ENCODE data around the gene GNAT3.

Gene GNAT3

GRCh38 chr7:80414331-80414730, 97.5 kb downstream of the GNAT3 start:
- no peak for DNase-seq

GRCh38 chr7:80413383-80413945, 98.4 kb downstream of the GNAT3 start:
- no peak for DNase-seq

GRCh38 chr7:80412842-80413241, 99.0 kb downstream of the GNAT3 start:
- DNase-seq, result no peak

- DNase-seq, result no peak
Observed at GRCh38 chr7:80411621-80412020, 100.2 kb downstream of the GNAT3 start.

- DNase-seq, result no peak
Observed at GRCh38 chr7:80410081-80410480, 101.8 kb downstream of the GNAT3 start.

Measured in SIG-M5 (cell line).